Body of pancreas (tissue), 4 donors: ENCODE data around the gene ADGRG7. TPM values are rescaled to one million over a fixed set of nuclear protein-coding genes. Genes with fewer than 3 reads are reported as not detected.

ENCODE experiments used
- ATAC-seq: fragments of 150-250 bp; one replicate; pipeline ENCODE4 v1.9.1; 2016
- DNase-seq, 4 donors: peaks; one replicate each; pipeline ENCODE4 v3.0.0-alpha.2; 2019
- H3K27ac ChIP-seq, 4 donors: fragments of 200-600 bp; sonication (generic); 1 replicate in 3 of 4; 2 replicates in 1 of 4; pipeline versions ENCODE4 v1.5.1 to v1.6.1; 2016 to 2019; ENCODE audit warnings: mild to moderate bottlenecking in 1 of 4, mixed read lengths in 1 of 4, moderate library complexity in 1 of 4
- H3K27me3 ChIP-seq, 2 donors: fragments of 200-600 bp; sonication (generic); one replicate each; pipeline ENCODE4 v1.6.0; 2016; ENCODE audit warnings: mild to moderate bottlenecking in 1 of 2
- H3K36me3 ChIP-seq, 2 donors: fragments of 200-600 bp; sonication (generic); replicated peaks in 1 of 2; 2 replicates each; pipeline ENCODE4 v1.5.1; 2016; ENCODE audit warnings: low read depth in 2 of 2; ENCODE audit not compliant: insufficient read depth in 1 of 2
- H3K4me1 ChIP-seq: fragments of 200-600 bp; sonication (generic); one replicate; pipeline ENCODE4 v1.6.0; 2016
- H3K4me3 ChIP-seq, 2 donors: fragments of 200-600 bp; sonication (generic); 1 replicate in 1 of 2; 2 replicates in 1 of 2; pipeline ENCODE4 v1.5.1; 2016 to 2019
- H3K9me3 ChIP-seq, 3 donors: fragments of 200-600 bp; sonication (generic); 1 replicate in 2 of 3; 2 replicates in 1 of 3; pipeline ENCODE4 v1.5.1; 2016
- CTCF ChIP-seq, 7 experiments: fragments of 450-650 bp in 4 of 7; fragments of 200-600 bp in 3 of 7; sonication (generic) in 3 of 7; IDR thresholded peaks; one replicate each; pipeline ENCODE4 v1.5.1; 2016 to 2019; ENCODE audit warnings: antibody characterized with exemption in 7 of 7
- POLR2A ChIP-seq, 3 donors: fragments of 450-650 bp; IDR thresholded peaks; one replicate each; pipeline ENCODE4 v1.6.1; 2016; ENCODE audit warnings: antibody characterized with exemption in 3 of 3, mild to moderate bottlenecking in 2 of 3
- WGBS, 2 donors: methylation state at CpG; one replicate each; pipeline ENCODE4 v1.1.5; 2017; 5-methylcytosine and 5-hydroxymethylcytosine counted together
- intact Hi-C: fragments of 100-400 bp; cut with DNase I; formaldehyde crosslinking; loops from one replicate; pipeline ENCODE4 v1.15.1; 2023
- total RNA-seq, 2 donors: library from RNA; depleted of rRNA; stranded (reverse); fragments of >200 nt; gene quantifications; one replicate each; pipeline ENCODE4 v1.1.0, GENCODE V29; 2016

ADGRG7 gene
- total RNA-seq, 2 donors from 2014 or later, result not detected

- Histone ChIP-seq H3K36me3 (no peaks in the 10 kb centered on the region), H3K27ac (no peak overlapping the region), H3K4me1 (no peaks in the 10 kb centered on the region), H3K9me3 (no peaks in the 10 kb centered on the region), H3K4me3 (no peak overlapping the region), H3K27me3 (no peaks in the 10 kb centered on the region)
- 69% methylated on average over 14 to 39 of the region's 41 CpGs for WGBS, 2 donors
- intact Hi-C loops, result no loop called here
- ATAC-seq, result peak; percentile 53
- no peak for TF ChIP-seq CTCF (IDR thresholded peaks at IDR 0.05)
- DNase-seq, result no peak
These were observed 72.9 kb downstream of the ADGRG7 start for GRCh38 chr3:100682056-100682853.

GRCh38 chr3:100682854-100683760, 73.7 kb downstream of the ADGRG7 start:
- DNase-seq, result no peak
- Histone ChIP-seq H3K4me3 (no peak overlapping the region), H3K27ac (no peak overlapping the region), H3K4me1 (no peaks in the 10 kb centered on the region), H3K27me3 (no peaks in the 10 kb centered on the region), H3K36me3 (no peaks in the 10 kb centered on the region), H3K9me3 (no peaks in the 10 kb centered on the region)
- no peak for TF ChIP-seq POLR2A (IDR thresholded peaks at IDR 0.05)
- intact Hi-C loops, result no loop called here
- ATAC-seq, result no peak
- 74 to 82% methylated on average over 10 to 18 of the region's 18 CpGs for WGBS, 2 donors

GRCh38 chr3:100693225-100693624, 83.8 kb downstream of the ADGRG7 start:
- H3K36me3 ChIP-seq, result no peaks in the 10 kb centered on the region
- H3K4me1 ChIP-seq, result no peaks in the 10 kb centered on the region
- no peaks in the 10 kb centered on the region for H3K9me3 ChIP-seq
- DNase-seq (no peak), ATAC-seq (no peak)
- no peak overlapping the region for H3K27ac ChIP-seq
- TF ChIP-seq POLR2A (IDR thresholded peaks at IDR 0.05), result no peak
- TF ChIP-seq CTCF (IDR thresholded peaks at IDR 0.05), result no peak
- H3K4me3 ChIP-seq, result no peak overlapping the region
- intact Hi-C loops, result no loop called here
- H3K27me3 ChIP-seq, result no peaks in the 10 kb centered on the region

- WGBS, 2 donors, result 64 to 69% methylated on average over 2 of the region's 2 CpGs
- H3K27me3 ChIP-seq, result no peaks in the 10 kb centered on the region
- DNase-seq, result no peak
- intact Hi-C loops, result no loop called here
- TF ChIP-seq CTCF (IDR thresholded peaks at IDR 0.05) (no peak), POLR2A (IDR thresholded peaks at IDR 0.05) (no peak)
- H3K4me1 ChIP-seq, result no peaks in the 10 kb centered on the region
- no peaks in the 10 kb centered on the region for H3K9me3 ChIP-seq
- no peak overlapping the region for H3K4me3 ChIP-seq
- ATAC-seq, result no peak
- no peak overlapping the region for H3K27ac ChIP-seq
- H3K36me3 ChIP-seq, result no peaks in the 10 kb centered on the region
These were observed 86.3 kb downstream of the ADGRG7 start for GRCh38 chr3:100695696-100696095.

- H3K9me3 ChIP-seq, result no peaks in the 10 kb centered on the region
- H3K4me3 ChIP-seq, result no peak overlapping the region
- no peaks in the 10 kb centered on the region for H3K4me1 ChIP-seq
- TF ChIP-seq POLR2A (IDR thresholded peaks at IDR 0.05), result no peak
- no peak for TF ChIP-seq CTCF (IDR thresholded peaks at IDR 0.05)
- no peak overlapping the region for H3K27ac ChIP-seq
- no peaks in the 10 kb centered on the region for H3K36me3 ChIP-seq
- DNase-seq (no peak), ATAC-seq (no peak)
- intact Hi-C loops, result no loop called here
- H3K27me3 ChIP-seq, result no peaks in the 10 kb centered on the region
- 63 to 74% methylated on average over 3 of the region's 3 CpGs for WGBS, 2 donors
These were observed 86.8 kb downstream of the ADGRG7 start for GRCh38 chr3:100696161-100696560.
